GM21825 (cell line): Measurements from ENCODE around the gene REXO4.
"Not testable (repeated sequence)": the region's sequence is repeated elsewhere in the genome, so short reads cannot be mapped to it uniquely, and the experiment has no call there.

Source experiments
- ATAC-seq: cut with Tn5 transposase; IDR thresholded peaks from one replicate; pipeline ENCODE4 v1.9.1; 2021; ENCODE audit warnings: mild to moderate bottlenecking, moderate library complexity; ENCODE audit not compliant: unreplicated experiment

Gene REXO4

DNA sequence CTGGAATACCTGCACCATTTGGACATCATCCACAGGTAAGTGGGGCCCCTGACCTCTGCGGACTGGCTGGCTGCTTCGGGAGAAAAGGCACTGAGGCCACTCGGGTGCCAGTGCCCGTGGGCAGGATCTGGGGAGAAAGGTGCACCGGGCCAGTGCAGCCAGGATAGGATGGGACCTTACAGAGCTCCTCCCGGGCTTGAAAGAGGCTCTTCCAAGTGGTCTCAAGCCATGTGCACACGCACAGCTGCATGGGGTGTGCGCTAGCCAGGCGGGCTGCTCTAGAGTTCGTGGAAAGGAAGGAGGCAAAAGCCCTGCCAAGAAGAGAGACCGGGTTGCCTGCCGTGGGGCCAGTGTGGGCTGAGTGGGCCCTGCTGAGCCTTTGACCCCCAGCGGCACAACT, 28.2 kb downstream of the REXO4 start:
- ATAC-seq = no peak

DNA sequence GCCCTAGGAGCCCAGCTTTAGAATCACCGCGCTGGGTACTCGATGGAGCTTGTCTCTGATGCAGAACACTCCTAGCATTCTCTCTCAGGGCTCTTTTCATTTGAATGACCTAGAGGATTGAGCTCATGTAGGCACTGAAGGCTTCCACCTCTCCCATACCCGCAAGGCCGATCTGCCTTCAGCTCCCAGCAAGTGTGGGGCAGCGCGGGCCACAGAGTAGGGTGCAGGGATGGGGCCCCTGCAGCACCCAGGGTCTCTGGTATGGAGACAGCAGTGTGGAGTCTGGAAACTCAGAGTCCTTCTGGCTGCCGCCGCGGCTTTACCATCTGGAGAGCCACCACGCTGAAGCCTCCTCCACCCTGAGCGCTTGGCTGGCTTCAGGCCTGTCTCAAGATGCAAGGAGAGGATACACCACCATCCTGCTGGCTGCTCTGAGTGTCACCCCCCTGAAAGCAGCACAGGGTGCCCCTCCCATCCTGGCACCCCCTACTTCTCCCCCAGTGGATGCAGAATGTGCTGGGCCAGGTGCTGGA, 28.7 kb downstream of the REXO4 start:
- no peak for ATAC-seq

DNA sequence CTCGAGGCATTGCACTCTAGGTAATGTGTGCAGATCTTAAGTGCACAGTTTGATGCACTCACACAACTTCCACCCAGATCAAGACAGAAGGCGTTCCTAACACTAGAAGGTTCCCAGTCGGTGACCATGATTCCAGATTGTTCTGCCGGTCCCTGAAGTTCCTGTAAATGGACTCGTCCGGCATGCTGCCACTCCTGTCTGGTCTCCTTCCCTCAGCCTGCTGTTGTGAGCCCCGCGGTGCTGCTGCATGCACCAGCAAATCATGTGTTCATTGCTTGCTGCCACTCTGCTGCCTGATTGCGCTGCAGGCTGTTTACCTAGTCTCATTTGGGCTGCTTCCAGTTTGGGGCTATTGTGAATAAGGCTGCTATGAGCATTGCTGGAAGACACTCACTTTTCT, 30.1 kb downstream of the REXO4 start:
- no peak for ATAC-seq

DNA sequence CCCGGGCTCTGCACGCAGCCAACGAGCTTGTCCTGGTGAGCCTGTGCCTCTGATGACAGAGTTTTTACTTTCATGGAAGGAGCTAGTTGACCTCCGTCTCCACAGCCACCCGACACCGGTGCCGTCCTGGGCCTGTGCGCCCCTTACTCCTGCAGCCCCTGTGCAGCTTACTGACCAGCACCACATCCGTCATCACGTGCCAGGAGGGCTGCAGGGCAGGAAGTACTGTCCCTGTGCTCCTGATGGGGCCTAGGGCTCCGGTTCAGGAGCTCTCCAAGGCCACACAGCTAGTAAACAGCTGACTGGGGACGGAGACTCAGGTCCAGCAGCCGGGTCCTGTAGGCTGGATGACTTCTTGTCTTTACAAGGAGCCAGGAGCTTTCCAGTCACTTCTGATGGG, 31.5 kb downstream of the REXO4 start:
- no peak for ATAC-seq

DNA sequence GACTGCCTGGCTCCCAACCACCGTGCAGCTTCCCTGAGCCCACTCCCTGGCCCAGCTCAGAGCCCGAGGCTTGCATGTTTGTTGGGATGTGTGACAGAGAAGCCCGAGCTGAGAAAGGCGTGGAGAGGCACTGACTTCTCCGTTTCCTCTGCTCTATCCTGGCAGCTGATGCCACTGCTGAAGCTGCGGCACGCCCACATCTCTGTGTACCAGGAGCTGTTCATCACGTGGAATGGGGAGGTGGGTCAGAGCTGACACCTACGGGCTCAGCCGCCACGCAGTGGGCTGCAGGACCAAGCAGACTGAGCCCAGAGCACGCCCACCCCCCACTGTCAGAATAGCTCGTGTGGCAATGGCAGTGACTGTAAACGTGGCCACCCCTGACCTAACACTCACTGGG, 32.4 kb downstream of the REXO4 start:
- ATAC-seq = no peak

DNA sequence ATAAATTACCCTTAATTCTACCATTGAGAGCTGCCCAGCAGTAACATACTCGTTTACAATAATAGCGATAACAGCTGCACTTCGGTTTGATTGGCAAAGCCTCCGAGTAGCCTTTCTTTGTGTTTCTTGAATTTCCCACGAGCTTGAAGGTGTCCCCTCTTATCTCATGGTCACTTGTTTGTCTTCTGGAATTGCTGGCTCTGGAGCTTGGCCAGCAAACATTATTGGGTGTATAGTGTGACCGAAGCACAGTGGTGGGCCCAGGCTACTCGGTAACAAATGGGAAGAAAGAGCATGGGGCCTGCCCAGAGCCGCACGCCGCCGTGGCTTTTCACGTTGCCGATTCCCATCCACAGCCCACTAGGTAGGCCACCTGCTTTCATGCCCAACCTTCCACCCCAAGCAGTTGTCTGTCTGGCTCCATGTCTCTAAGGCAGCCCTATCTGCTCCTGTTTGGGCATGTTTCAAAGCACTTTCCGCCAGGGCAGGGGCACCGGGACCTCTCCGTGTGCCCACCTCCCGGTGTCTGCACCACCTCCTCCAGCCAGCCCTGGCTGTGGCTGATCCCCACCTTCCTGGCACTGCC, 33.0 kb downstream of the REXO4 start:
- ATAC-seq = no peak

DNA sequence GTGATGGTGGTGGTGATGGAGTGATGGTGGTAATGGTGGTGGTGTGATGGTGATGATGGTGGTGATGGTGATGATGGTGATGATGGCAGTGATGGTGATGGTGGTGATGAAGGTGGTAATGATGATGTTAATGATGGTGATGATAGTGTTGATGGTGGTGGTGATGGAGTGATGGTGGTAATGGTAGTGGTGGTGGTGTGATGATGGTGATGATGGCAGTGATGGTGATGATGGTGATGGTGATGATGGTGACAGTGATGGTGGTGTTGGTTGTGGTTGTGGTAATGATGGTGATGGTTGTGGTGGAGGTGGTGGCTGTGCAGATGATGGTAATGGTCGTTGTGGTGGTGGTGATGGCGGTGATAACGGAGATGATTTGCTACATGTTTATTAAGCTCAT, 34.4 kb downstream of the REXO4 start:
- no peak for ATAC-seq

DNA sequence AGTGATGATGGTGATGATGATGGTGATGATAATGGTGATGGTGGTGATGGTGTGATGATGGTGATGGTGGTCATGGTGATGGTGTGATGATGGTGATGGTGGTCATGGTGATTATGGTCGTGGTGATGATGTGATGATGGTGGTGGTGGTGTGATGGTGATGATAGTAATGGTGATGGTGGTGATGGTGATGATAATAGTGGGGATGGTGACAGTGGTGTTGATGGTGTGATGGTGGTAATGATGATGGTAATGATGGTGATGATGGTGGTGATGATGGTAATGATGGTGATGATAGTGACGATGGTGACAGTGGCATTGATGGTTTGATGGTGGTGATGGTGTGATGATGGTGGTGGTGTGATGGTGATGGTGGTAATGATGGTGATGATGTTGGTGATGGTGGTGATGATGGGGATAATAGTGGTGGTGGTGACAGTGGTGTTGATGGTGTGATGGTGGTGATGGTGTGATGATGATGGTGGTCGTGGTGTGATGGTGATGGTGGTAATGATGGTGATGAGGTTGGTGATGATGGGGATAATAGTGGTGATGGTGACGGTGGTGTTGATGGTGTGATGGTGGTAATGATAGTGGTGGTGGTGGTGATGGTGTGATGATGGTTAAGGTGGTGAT, 35.2 kb downstream of the REXO4 start:
- no peak for ATAC-seq

DNA sequence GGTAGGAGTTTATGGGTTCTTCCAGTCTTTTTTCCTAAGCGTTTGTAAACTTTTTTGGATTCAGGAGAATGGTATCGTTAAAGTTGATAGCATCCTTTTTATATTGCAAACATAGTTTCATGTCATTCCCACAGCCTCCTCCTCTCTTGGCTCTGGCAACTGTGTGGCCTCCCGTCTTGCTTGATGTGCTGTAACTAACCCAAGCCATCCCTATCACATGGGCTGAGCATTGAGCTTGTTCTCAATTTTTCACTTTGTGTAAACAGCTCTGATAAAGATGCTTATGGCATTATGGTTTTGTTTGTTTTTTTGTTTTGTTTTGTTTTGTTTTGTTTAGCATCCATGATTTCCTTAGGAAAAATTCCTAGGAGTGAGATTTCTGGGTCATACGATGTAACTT, 37.1 kb downstream of the REXO4 start:
- no peak for ATAC-seq

DNA sequence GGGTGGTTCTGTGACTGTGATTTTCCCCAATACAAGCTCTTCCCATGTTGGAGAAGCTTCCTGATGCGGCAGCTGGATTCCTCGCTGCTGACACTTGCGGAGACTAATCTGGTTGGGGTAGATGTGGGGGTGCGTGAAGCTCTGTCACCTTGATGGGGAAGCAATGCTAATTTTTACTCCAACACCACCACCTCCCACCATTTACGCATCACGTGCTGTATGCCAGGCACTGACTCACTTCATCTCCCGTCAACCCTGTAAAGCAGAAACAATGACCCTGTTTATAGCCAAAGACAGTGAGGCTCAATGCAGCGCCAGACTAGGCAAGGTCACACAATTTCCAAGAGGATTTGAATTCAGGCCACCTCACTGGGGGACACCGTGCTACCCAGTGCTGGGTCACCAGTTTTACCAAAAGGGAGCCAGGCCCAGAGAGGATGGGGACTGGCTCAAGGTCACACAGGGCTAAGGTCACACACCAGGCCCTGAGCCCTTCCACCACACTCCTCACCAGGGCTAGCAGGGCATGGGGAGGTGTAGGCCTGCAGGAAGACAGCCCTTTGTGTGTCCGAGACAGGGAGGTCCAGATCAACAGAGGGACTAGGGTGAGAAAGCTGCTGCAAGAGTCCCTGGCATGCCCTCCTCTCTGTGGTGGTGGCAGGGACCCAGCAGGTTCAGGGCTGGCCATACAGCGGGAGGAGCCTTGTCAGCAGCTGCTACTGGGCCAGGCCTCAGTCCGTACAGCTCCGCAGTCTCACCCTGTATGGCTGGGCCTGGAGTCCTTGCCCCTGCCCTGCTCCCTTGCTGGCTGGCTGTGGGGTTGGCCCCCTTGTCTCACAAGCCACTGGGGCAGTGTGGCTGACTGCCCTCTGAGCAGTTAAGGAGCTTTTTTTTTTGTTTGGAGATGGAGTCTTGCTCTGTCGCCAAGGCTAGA, 38.4 kb downstream of the REXO4 start:
- no peak for ATAC-seq

DNA sequence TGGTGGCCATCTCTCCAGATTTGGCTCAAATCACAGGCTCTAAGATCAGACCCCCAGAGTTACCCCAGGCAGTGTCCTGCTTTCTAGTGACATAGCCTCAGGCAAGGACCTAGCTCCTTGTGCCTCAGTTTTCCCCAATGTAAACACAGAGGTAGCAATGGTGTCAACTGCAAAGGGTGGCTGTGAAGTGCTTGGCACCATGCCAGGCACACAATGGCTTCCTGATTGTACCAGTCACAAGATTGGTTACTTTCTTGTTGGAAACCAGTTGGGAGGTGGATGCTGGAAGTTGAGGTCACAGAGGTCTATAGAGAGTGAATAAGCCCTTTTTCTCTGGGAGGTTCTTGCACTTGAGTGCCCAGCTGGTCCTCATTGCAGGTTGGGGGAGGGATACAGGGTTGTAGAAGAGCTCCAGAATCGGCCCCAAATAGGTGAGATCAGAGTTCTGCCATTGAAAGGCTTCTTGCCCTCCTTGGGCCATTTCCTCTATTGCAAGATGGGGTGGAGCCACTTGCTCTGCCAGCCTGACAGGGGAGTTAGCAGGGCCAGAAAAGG, 39.3 kb downstream of the REXO4 start:
- ATAC-seq = no peak

DNA sequence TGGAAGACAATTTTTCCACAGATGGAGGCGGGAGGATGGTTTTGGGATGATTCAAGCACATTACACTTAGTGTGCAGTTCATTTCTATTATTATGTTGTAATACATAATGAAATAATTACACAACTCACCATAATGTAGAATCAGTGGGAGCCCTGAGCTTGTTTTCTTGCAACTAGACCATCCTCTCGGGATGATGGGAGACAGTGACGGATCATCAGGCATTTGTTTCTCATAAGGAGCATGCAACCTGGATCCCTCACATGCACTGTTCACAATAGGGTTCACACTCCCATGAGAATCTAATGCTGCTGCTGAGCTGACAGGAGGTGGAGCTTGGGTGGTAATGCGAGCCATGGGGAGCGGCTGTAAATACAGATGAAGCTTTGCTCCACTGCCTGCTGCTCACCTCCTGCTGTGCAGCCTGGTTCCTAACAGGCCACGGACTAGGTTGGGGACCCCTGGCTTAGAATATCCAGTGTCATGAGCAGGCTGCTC, 40.0 kb downstream of the REXO4 start:
- ATAC-seq = no peak

DNA sequence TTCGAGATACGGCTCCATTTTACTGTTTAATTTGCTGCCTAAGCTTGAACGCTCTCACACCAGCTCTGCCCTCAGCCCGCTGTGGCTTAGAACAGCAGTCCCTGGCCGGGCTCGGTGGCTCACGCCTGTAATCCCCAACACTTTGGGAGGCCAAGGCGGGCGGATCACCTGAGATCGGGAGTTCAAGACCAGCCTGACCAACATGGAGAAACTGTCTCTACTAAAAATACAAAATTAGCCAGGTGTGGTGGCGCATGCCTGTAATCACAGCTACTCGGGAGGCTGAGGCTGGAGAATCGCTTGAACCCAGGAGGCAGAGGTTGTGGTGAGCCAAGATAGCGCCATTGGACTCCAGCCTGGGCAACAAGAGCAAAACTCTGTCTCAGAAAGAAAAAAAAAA, 40.5 kb downstream of the REXO4 start:
- not testable (repeated sequence) for ATAC-seq

DNA sequence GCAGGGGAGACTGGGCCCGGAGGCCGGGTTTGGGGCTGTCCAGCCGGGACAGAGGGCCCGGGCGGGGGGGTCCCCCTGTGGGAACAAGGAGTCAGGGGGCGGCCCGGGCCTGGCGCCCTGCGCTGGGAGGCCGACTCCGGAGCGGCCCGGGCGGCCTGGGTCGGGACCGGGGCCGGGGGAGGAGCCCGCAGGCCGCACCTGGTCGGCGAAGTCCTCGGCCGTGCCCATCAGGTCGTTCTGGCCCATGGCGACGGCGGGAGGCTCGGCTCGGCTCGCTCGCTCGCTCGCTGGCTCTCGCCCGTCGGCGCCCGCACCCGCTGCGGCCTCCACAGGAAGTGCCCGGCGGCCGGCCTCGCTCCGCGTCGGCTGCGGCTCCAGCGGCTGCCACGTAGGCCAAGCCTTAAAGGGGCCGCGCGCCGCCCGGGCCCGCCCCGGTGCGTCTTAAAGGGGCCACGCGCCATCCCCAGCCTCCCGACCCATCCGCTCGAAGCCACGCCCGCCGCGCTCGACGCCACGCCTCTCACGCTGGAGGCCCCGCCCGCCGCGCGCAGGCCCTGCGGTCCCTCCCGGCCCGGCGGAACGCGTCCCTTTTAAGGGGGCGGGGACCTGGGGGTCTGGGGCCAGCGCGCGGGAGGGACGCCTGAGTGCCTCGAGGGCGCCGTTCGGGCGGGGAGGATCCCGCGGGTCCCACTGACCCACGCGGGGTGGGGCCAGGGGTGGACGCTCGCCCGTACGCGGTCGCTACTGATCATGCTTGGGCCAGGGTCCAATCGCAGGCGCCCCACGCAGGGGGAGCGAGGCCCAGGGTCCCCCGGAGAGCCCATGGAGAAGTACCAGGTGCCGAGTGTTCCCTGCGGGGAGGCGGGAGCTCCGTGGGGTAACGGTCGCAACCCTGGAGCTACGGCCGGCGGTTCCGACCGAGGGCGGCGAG, 41.8 kb downstream of the REXO4 start, which contains the start of the genes STKLD1 and SURF4:
Gene STKLD1 (plus strand): TSS at position 643 of the 931 bp plus-strand sequence. CDS start 108 bp downstream, at position 751.
Gene SURF4 (minus strand): TSS at position 337 of the 931 bp plus-strand sequence. CDS start 91 bp downstream, at position 246.
- peak; percentile 84 for ATAC-seq

DNA sequence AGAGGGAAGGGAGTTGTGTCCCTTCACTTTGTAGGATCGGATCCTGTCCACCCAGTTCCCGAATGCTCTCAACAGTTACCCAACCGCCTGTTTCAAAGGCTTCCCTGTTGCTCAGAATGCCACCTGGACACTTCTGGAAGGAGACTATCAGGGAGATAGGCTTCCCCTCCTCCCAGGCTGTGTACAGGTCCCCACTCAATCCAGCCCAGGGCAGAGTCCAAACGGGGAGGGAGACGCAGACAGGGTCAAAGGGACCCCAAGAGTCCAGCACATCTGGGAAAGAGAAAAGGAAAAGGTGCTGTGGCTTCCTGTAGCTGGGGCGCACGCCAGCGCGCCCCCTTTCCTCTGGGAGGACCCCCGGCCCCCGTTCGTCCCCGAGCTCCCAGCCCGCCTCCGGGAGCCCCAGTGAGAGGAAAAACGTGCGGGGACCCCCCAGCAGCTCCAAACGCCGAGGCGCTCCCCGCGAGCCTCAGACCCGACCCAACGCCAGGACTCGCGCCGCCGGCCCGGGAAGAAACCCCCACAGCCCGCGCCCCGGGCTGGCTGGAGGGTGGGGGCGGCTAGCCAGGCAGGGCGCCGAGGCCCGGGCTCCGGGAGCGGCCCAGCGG, 42.6 kb downstream of the REXO4 start:
- ATAC-seq = peak; percentile 6

DNA sequence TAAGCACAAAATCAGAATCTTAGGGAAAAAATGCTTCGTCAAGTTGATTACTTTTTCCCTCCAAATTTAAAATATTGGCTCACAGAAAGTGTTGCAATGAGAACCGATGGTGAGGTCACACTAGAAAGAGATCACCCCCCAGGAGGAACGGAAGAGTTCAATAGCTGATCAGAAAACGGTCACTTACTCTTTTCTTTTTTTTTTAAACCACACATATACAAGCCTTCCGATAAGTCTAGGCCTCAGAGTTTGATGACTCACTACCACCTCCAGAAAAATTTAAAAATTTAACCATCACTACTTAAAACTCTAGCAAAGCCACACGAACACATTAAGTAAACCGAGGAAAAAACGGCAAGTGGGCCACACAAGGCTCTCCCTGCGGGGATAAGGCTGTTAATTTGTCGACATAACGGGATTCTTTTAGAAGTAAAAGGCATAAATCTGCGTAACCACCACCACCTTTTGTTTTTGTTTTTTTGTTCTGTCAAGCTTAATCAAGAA, 43.1 kb downstream of the REXO4 start:
- ATAC-seq = no peak

DNA sequence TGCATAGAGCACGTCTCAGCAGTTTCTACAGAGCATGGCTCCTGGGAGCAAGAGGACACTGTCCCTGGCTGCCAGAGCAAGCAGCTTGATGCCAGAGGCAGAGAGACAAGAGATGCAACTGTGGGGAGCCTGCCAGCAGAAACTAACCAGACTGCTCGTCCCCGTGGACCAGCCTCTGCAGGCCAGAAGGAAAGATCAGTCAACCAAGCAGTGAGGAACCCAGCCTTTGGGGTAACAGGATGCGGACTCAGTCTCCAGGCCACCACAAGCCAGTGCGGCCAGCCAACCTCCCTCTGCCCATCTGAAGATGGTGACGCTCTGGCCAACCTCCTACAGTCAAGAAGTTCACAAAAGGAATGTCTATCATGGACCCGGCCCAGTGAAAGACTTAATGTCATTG, 45.7 kb downstream of the REXO4 start:
- ATAC-seq = no peak

DNA sequence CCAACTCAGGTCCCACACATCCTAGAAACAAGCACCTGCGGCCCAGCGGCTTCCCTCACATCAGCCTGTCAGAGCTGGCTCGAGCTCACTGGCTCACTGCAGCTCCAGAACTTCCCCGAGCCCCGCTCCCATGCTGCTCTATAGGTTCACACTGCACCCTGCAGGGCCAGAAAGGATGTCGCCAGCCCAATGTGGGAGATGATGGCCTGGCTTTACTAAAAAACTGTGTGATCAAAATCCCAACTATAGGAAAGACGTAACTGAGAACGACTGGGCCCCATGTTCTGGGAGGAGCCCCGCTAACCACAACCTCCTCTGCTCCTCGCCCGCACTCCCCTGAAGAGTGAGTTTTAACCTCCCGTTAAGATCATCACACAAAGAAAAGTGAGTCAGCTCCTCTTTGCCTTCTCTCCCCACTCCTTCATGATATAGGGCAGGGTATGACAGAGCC, 46.5 kb downstream of the REXO4 start:
- no peak for ATAC-seq

DNA sequence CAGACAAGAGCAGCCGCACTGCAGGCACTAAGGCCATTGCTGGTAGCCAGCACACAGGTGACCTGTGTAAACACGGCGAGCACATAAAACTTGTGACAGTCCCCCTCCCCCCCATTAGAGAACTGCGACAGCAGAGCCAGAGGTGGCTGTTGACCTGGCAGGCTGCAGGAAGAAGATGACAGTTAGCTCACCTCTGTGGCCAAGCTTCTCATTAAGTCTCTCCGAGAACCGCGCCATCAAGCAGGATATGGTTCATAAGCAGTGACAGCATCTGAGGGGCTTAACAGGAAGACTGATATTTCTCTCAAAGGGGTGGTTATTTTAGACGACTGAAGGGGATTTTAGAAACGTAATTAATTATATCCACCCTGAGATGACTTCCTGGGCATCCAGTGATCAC, 47.1 kb downstream of the REXO4 start:
- ATAC-seq = no peak
